H1 (cell line): ENCODE results near the gene NPM1. TPM values are rescaled to one million over a fixed set of nuclear protein-coding genes. Genes with fewer than 3 reads are reported as not detected.

Source experiments
- CTCF ChIA-PET: fragments of 300-600 bp; sonication (Branson Sonifier 250); formaldehyde crosslinking; loops from one replicate; lab custom pipeline; 2021; ENCODE audit not compliant: partially characterized antibody; lab: Charles Lee
- POLR2A ChIA-PET: fragments of 300-600 bp; sonication (Branson Sonifier 250); formaldehyde crosslinking; loops from one replicate; lab custom pipeline; 2021; ENCODE audit warnings: inconsistent platforms; ENCODE audit not compliant: partially characterized antibody; lab: Charles Lee
- DNase-seq, 2 experiments: peaks; one replicate each; pipeline versions ENCODE4 v3.0.0 to v3.0.0-alpha.2; 2010 to 2022; ENCODE audit warnings: low spot score in 2 of 2, low read depth in 1 of 2, mixed read lengths in 1 of 2
- FAIRE-seq: peaks from 2 replicates; lab custom pipeline; 2011; peaks lifted over from hg19 to GRCh38; lab: Jason Lieb, UNC
- H2AFZ ChIP-seq: 2 replicates; pipeline ENCODE4 v1.8.1; 2012; ENCODE audit warnings: low read length, inconsistent platforms
- H2AK5ac ChIP-seq: 2 replicates; pipeline ENCODE4 v1.6.1; 2013; ENCODE audit warnings: low read depth, low read length
- H2BK120ac ChIP-seq: replicated peaks from 2 replicates; pipeline ENCODE3; 2013; ENCODE audit warnings: low read depth, low read length, inconsistent platforms
- H2BK12ac ChIP-seq: 2 replicates; pipeline ENCODE4 v1.6.1; 2013; ENCODE audit warnings: low read depth, low read length
- H2BK15ac ChIP-seq: 2 replicates; pipeline ENCODE4 v1.6.1; 2013; ENCODE audit warnings: low read length
- H2BK20ac ChIP-seq: 2 replicates; pipeline ENCODE4 v1.6.1; 2013; ENCODE audit warnings: low read length
- H2BK5ac ChIP-seq: 2 replicates; pipeline ENCODE4 v1.6.1; 2013; ENCODE audit warnings: low read depth, low read length
- H3K14ac ChIP-seq: 2 replicates; pipeline ENCODE4 v1.6.1; 2013; ENCODE audit warnings: inconsistent platforms; ENCODE audit not compliant: insufficient read length
- H3K18ac ChIP-seq: 2 replicates; pipeline ENCODE4 v1.6.1; 2013; ENCODE audit warnings: low read length; ENCODE audit errors: extremely low read depth
- H3K23ac ChIP-seq: 2 replicates; pipeline ENCODE4 v1.6.1; 2013; ENCODE audit warnings: inconsistent platforms; ENCODE audit not compliant: insufficient read length
- H3K23me2 ChIP-seq: 2 replicates; pipeline ENCODE4 v1.6.1; 2013; ENCODE audit warnings: low read depth, low read length
- H3K27ac ChIP-seq: 2 replicates; pipeline ENCODE4 v1.6.1; 2011; ENCODE audit warnings: low read depth, low read length, inconsistent platforms
- H3K27me3 ChIP-seq, 4 experiments: replicated peaks in 1 of 4; 1 replicate in 1 of 4; 2 replicates in 3 of 4; pipeline versions ENCODE4 v1.6.1 to v1.8.1; 2011 to 2013; ENCODE audit warnings: low read length in 3 of 4, mild to moderate bottlenecking in 3 of 4, inconsistent platforms in 2 of 4, mixed read lengths in 2 of 4, moderate library complexity in 1 of 4; ENCODE audit not compliant: control insufficient read depth in 3 of 4, insufficient read depth in 3 of 4; ENCODE audit errors: extremely low read depth in 1 of 4
- H3K36me3 ChIP-seq, 4 experiments: 2 replicates each; pipeline versions ENCODE4 v1.6.1 to v1.8.1; 2011 to 2013; ENCODE audit warnings: mild to moderate bottlenecking in 4 of 4, low read length in 3 of 4, moderate library complexity in 2 of 4, control low read depth in 1 of 4, inconsistent platforms in 1 of 4; ENCODE audit not compliant: insufficient read depth in 4 of 4, control insufficient read depth in 2 of 4
- H3K4ac ChIP-seq: replicated peaks from 2 replicates; pipeline ENCODE3; 2013; ENCODE audit warnings: low read length, low read depth, mixed read lengths, inconsistent platforms; ENCODE audit not compliant: insufficient read length
- H3K4me1 ChIP-seq, 4 experiments: replicated peaks in 1 of 4; 1 replicate in 1 of 4; 2 replicates in 3 of 4; pipeline versions ENCODE4 v1.6.1 to v1.8.1; 2011 to 2013; ENCODE audit warnings: low read length in 3 of 4, inconsistent platforms in 2 of 4, mixed read lengths in 1 of 4; ENCODE audit not compliant: insufficient read depth in 4 of 4, control insufficient read depth in 3 of 4
- H3K4me2 ChIP-seq, 2 experiments: 2 replicates each; pipeline versions ENCODE4 v1.6.1 to v1.8.1; 2011 to 2013; ENCODE audit warnings: low read depth in 2 of 2, low read length in 2 of 2, control low read depth in 1 of 2, inconsistent platforms in 1 of 2, mild to moderate bottlenecking in 1 of 2; ENCODE audit not compliant: insufficient read depth in 1 of 2
- H3K4me3 ChIP-seq, 4 experiments: fragments of 200-600, 300-600 bp in 1 of 4; sonication (generic), shearing (Covaris generic), sonication (Bioruptor Twin) in 1 of 4; 2 replicates each; pipeline versions ENCODE4 v1.5.1 to v1.8.1; 2011 to 2016; ENCODE audit warnings: low read length in 4 of 4, low read depth in 3 of 4, control low read depth in 2 of 4, inconsistent platforms in 2 of 4, mild to moderate bottlenecking in 2 of 4, mixed read lengths in 1 of 4, moderate library complexity in 1 of 4; ENCODE audit not compliant: insufficient read depth in 2 of 4; ENCODE audit errors: extremely low read depth in 1 of 4
- H3K56ac ChIP-seq: replicated peaks from 2 replicates; pipeline ENCODE3; 2013; ENCODE audit warnings: low read depth, mild to moderate bottlenecking, mixed read lengths, low read length, inconsistent platforms; ENCODE audit not compliant: insufficient read length
- H3K79me1 ChIP-seq: 2 replicates; pipeline ENCODE4 v1.6.1; 2013; ENCODE audit warnings: low read depth, low read length, control low read depth
- H3K79me2 ChIP-seq, 2 experiments: 2 replicates each; pipeline versions ENCODE4 v1.6.1 to v1.8.1; 2012 to 2013; ENCODE audit warnings: low read length in 2 of 2, mild to moderate bottlenecking in 2 of 2, inconsistent platforms in 1 of 2; ENCODE audit not compliant: insufficient read depth in 2 of 2, control insufficient read depth in 1 of 2
- H3K9ac ChIP-seq, 4 experiments: replicated peaks in 1 of 4; 1 replicate in 1 of 4; 2 replicates in 3 of 4; pipeline versions ENCODE4 v1.6.1 to v1.8.1; 2011 to 2013; ENCODE audit warnings: low read depth in 3 of 4, low read length in 3 of 4, control low read depth in 2 of 4, mild to moderate bottlenecking in 2 of 4, moderate library complexity in 2 of 4, inconsistent platforms in 1 of 4; ENCODE audit errors: extremely low read depth in 1 of 4
- H3K9me3 ChIP-seq, 2 experiments: 2 replicates each; pipeline versions ENCODE4 v1.6.1 to v1.8.1; 2012 to 2013; ENCODE audit warnings: mild to moderate bottlenecking in 2 of 2, moderate library complexity in 2 of 2, control low read depth in 1 of 2, inconsistent platforms in 1 of 2, low read depth in 1 of 2, low read length in 1 of 2, mixed read lengths in 1 of 2; ENCODE audit not compliant: insufficient read depth in 2 of 2
- H4K20me1 ChIP-seq, 2 experiments: replicated peaks in 1 of 2; 2 replicates each; pipeline versions ENCODE3 to v1.8.1; 2011 to 2013; ENCODE audit warnings: inconsistent platforms in 2 of 2, low read length in 2 of 2, mild to moderate bottlenecking in 1 of 2; ENCODE audit not compliant: insufficient read depth in 2 of 2, control insufficient read depth in 1 of 2
- H4K5ac ChIP-seq: 2 replicates; pipeline ENCODE4 v1.6.1; 2013; ENCODE audit warnings: low read length, low read depth, mixed read lengths, inconsistent platforms; ENCODE audit not compliant: insufficient read length
- H4K8ac ChIP-seq: 2 replicates; pipeline ENCODE4 v1.8.0; 2013; ENCODE audit warnings: mild to moderate bottlenecking, moderate library complexity, low read length, inconsistent platforms; ENCODE audit not compliant: insufficient read depth; ENCODE audit errors: extremely low read depth
- H4K91ac ChIP-seq: replicated peaks from 2 replicates; pipeline ENCODE3; 2013; ENCODE audit warnings: low read length, mixed read lengths, inconsistent platforms; ENCODE audit not compliant: insufficient read length
- JUND ChIP-seq: IDR thresholded peaks from 2 replicates; pipeline ENCODE4 v1.6.1; 2011; ENCODE audit warnings: mild to moderate bottlenecking, improper control_type of control experiment, low read length
- POLR2A ChIP-seq, 2 experiments: IDR thresholded peaks; 1 replicate in 1 of 2; 2 replicates in 1 of 2; pipeline ENCODE4 v1.6.1; 2011; ENCODE audit warnings: low read depth in 2 of 2, low read length in 2 of 2, mild to moderate bottlenecking in 2 of 2; ENCODE audit errors: control extremely low read depth in 1 of 2
- WGBS, 2 experiments: shearing (Covaris generic) in 1 of 2; methylation state at CpG; one replicate each; pipeline versions ENCODE4 v1.1.6 to v1.1.7; 2013 to 2015; ENCODE audit warnings: low lambda C conversion rate in 2 of 2, mixed read lengths in 2 of 2, inconsistent platforms in 1 of 2, low coverage in 1 of 2, missing lambda C conversion rate in 1 of 2; ENCODE audit not compliant: insufficient replicate concordance in 2 of 2, insufficient coverage in 1 of 2, insufficient read length in 1 of 2; ENCODE audit errors: extremely low coverage in 1 of 2, missing lambda C conversion rate in 1 of 2; 5-methylcytosine and 5-hydroxymethylcytosine counted together
- polyA plus RNA-seq, 7 experiments: library from polyadenylated mRNA; depleted of rRNA in 3 of 7; stranded (reverse) in 5 of 7; unstranded in 2 of 7; fragments of >200 nt in 5 of 7; fragments of 200-250 nt in 2 of 7; gene quantifications; 1 replicate in 5 of 7; 2 replicates in 1 of 7; 4 replicates in 1 of 7; pipeline versions ENCODE4 v1.2.1 to v1.2.3, GENCODE V29; 2011 to 2013; ENCODE audit warnings: missing spikeins in 2 of 7, mixed read lengths in 2 of 7
- total RNA-seq: library from RNA; stranded (reverse); fragmentation: NEBNext Ultra II Directional; extraction: Animal tissue kit (Norgen Biotek cat#: 25700); gene quantifications from 2 replicates; pipeline ENCODE4 v1.2.1, GENCODE V29; 2021

Gene NPM1
- total and polyA plus RNA-seq, 2 of the 8 experiments (the other 6 are each of a cell fraction or from before 2014, with no cell fraction given), result 2,182 to 4,042 TPM

DNA sequence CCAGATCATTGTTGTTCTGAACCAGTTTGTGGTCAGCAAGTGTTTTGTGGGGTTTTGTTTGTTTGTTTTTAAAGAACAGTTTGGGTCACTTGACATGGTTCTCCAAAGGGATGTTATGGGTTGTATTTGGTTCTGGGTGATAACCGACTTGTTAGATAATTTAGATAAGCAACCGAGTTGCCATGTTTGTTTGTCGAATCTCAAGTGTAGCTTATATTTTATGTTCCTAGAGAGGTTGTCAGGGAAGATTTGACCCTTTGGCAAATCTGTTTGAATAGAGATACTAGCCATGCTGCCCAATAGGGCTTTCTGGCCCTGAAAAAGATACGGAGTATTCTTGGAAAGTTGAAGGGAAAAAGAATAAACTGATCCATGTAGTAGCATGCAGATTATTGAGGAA, 19.6 kb downstream of the NPM1 start:
- H3K4me2 ChIP-seq, result no peak overlapping the region
- no peak overlapping the region for H3K4me3 ChIP-seq
- no peak overlapping the region for H3K56ac ChIP-seq
- TF ChIP-seq JUND (no peak), POLR2A (IDR thresholded peaks at IDR 0.05; ENCODE audit: control extremely low read depth in 1 of 2, low read depth in 2 of 2, low read length in 2 of 2) (peak in 1 of 2 experiments; percentile 44; a peak in 2 of 3 replicates)
- H2BK120ac ChIP-seq, result no peak overlapping the region
- no peak overlapping the region for H3K9ac ChIP-seq
- no peak overlapping the region for H3K18ac ChIP-seq
- no peak overlapping the region for H2BK5ac ChIP-seq
- H3K4ac ChIP-seq, result no peak overlapping the region
- H2AFZ ChIP-seq, result no peak overlapping the region
- H4K8ac ChIP-seq, result no peak overlapping the region
- no peaks in the 10 kb centered on the region for H3K23me2 ChIP-seq
- WGBS, 2 experiments, result 90% methylated on average over 4 of the region's 4 CpGs; no CpG with 5 or more reads in 1 of the 2 experiments
- H2BK12ac ChIP-seq, result no peak overlapping the region
- H3K4me1 ChIP-seq, result no peaks in the 10 kb centered on the region
- H4K20me1 ChIP-seq, result peaks cover 27 to 30% of the 10 kb centered on the region in 2 experiments
- CTCF ChIA-PET, result interaction anchor here (0.7 to 1.6 kb wide), 2 partner anchors 12 to 42 kb away, joined by 3 to 6 read pairs; partner anchors contain the start of gene FGF18
- H3K9me3 ChIP-seq, result no peaks in the 10 kb centered on the region
- DNase-seq (no peak), FAIRE-seq (no peak)
- H3K36me3 ChIP-seq, result peaks cover 37 to 73% (median 70%) of the 10 kb centered on the region in 4 experiments
- no peak overlapping the region for H4K91ac ChIP-seq
- POLR2A ChIA-PET, result interaction anchor here (0.7 to 12.5 kb wide), 2 partner anchors 16 to 86 kb away, joined by 3 to 626 read pairs; partner anchors contain the start of gene NPM1
- no peak overlapping the region for H2BK15ac ChIP-seq
- no peak overlapping the region for H4K5ac ChIP-seq
- H3K79me2 ChIP-seq, result peaks cover 0 to 68% of the 10 kb centered on the region in 2 experiments; a peak in 2 of 4 replicates
- H2BK20ac ChIP-seq, result no peak overlapping the region
- H3K27ac ChIP-seq, result no peak overlapping the region
- H3K79me1 ChIP-seq, result no peaks in the 10 kb centered on the region; the same call in 1 of the 2 replicates
- no peak overlapping the region for H2AK5ac ChIP-seq
- no peaks in the 10 kb centered on the region for H3K27me3 ChIP-seq
- no peak overlapping the region for H3K23ac ChIP-seq
- H3K14ac ChIP-seq, result no peak overlapping the region
